ENCODE results near the gene MYO7B. TPM values are rescaled to one million over a fixed set of nuclear protein-coding genes. Genes with fewer than 3 reads are reported as not detected.

MYO7B gene
- total RNA-seq, 1 experiment from 2014 or later = 28.0 TPM

GRCh38 chr2:127612111-127612822 lies 76.8 kb downstream of the MYO7B start:
- ATAC-seq (no peak), DNase-seq (no peak)
- Histone ChIP-seq H3K79me2 (ENCODE audit: low read length) (no peaks in the 10 kb centered on the region), H3K4me2 (ENCODE audit: low read length) (no peak overlapping the region), H2AFZ (ENCODE audit: low read length) (no peak overlapping the region), H3K9me2 (replicated peaks; ENCODE audit: low read length) (no peaks in the 10 kb centered on the region), H3K4me1 (ENCODE audit: insufficient read depth, low read length) (peaks cover 32% of the 10 kb centered on the region), H3K4me3 (ENCODE audit: low read length) (no peak overlapping the region), H3K9me3 (ENCODE audit: low read length) (no peaks in the 10 kb centered on the region), H4K20me1 (ENCODE audit: low read length) (no peaks in the 10 kb centered on the region), H3F3A (ENCODE audit: low read length, unreplicated experiment) (no peaks in the 10 kb centered on the region), H3K27ac (ENCODE audit: low read length) (no peak overlapping the region), H3K27me3 (ENCODE audit: low read length) (no peaks in the 10 kb centered on the region), H3K36me3 (ENCODE audit: low read depth, low read length) (no peaks in the 10 kb centered on the region), H3K9ac (ENCODE audit: low read length) (no peak overlapping the region)
- POLR2A ChIA-PET (ENCODE audit: unreplicated experiment) = no interaction called here
- TF ChIP-seq EZH2phosphoT487 (IDR thresholded peaks at IDR 0.05; ENCODE audit: borderline replicate concordance, low read length) (no peak), EZH2 (IDR thresholded peaks at IDR 0.05; ENCODE audit: low read length, unreplicated experiment) (no peak), CTCF (conservative IDR thresholded peaks at IDR 0.05; ENCODE audit: low read depth, low read length) (no peak)
- intact Hi-C loops (cut with micrococcal nuclease) = no loop called here
- BruUV-seq (replicated peaks) = no TSS peak
- CTCF ChIA-PET = no interaction called here

- Histone ChIP-seq H3F3A (ENCODE audit: low read length, unreplicated experiment) (no peaks in the 10 kb centered on the region), H3K9ac (ENCODE audit: low read length) (peak overlapping the region; percentile 75; the same call in 1 of the 2 replicates), H3K9me2 (replicated peaks; ENCODE audit: low read length) (no peaks in the 10 kb centered on the region), H3K4me1 (ENCODE audit: insufficient read depth, low read length) (peaks cover 46% of the 10 kb centered on the region), H3K79me2 (ENCODE audit: low read length) (peaks cover 4% of the 10 kb centered on the region), H2AFZ (ENCODE audit: low read length) (no peak overlapping the region), H3K9me3 (ENCODE audit: low read length) (no peaks in the 10 kb centered on the region), H3K27ac (ENCODE audit: low read length) (peak overlapping the region; percentile 95), H3K4me2 (ENCODE audit: low read length) (peak overlapping the region; percentile 82), H3K4me3 (ENCODE audit: low read length) (no peak overlapping the region), H3K36me3 (ENCODE audit: low read depth, low read length) (no peaks in the 10 kb centered on the region), H3K27me3 (ENCODE audit: low read length) (no peaks in the 10 kb centered on the region), H4K20me1 (ENCODE audit: low read length) (no peaks in the 10 kb centered on the region)
- ATAC-seq (no peak), DNase-seq (no peak)
- POLR2A ChIA-PET (ENCODE audit: unreplicated experiment) = no interaction called here
- no peak for TF ChIP-seq EZH2 (IDR thresholded peaks at IDR 0.05; ENCODE audit: low read length, unreplicated experiment)
- no peak for TF ChIP-seq CTCF (conservative IDR thresholded peaks at IDR 0.05; ENCODE audit: low read depth, low read length)
- TF ChIP-seq EZH2phosphoT487 (IDR thresholded peaks at IDR 0.05; ENCODE audit: borderline replicate concordance, low read length) = no peak
- intact Hi-C loops (cut with micrococcal nuclease) = loop anchor here (2.0 kb wide), 1 partner anchor 15 kb away; no protein-coding TSS in a partner anchor
- CTCF ChIA-PET = no interaction called here
- BruUV-seq (replicated peaks) = no TSS peak
Measured at GRCh38 chr2:127614246-127614645, 78.8 kb downstream of the MYO7B start.

GRCh38 chr2:127614731-127615130 lies 79.2 kb downstream of the MYO7B start:
- DNase-seq = peak; percentile 81
- POLR2A ChIA-PET (ENCODE audit: unreplicated experiment) = no interaction called here
- Histone ChIP-seq H3K79me2 (ENCODE audit: low read length) (peaks cover 9% of the 10 kb centered on the region), H3K4me1 (ENCODE audit: insufficient read depth, low read length) (peaks cover 50% of the 10 kb centered on the region), H3K4me2 (ENCODE audit: low read length) (peak overlapping the region; percentile 82), H3K27me3 (ENCODE audit: low read length) (no peaks in the 10 kb centered on the region), H2AFZ (ENCODE audit: low read length) (no peak overlapping the region), H3K9ac (ENCODE audit: low read length) (peak overlapping the region; percentile 75), H3K36me3 (ENCODE audit: low read depth, low read length) (no peaks in the 10 kb centered on the region), H3F3A (ENCODE audit: low read length, unreplicated experiment) (no peaks in the 10 kb centered on the region), H3K27ac (ENCODE audit: low read length) (peak overlapping the region; percentile 95), H3K9me2 (replicated peaks; ENCODE audit: low read length) (no peaks in the 10 kb centered on the region), H4K20me1 (ENCODE audit: low read length) (no peaks in the 10 kb centered on the region), H3K4me3 (ENCODE audit: low read length) (no peak overlapping the region), H3K9me3 (ENCODE audit: low read length) (no peaks in the 10 kb centered on the region)
- no TSS peak for BruUV-seq (replicated peaks)
- ATAC-seq = peak; percentile 39
- TF ChIP-seq CTCF (conservative IDR thresholded peaks at IDR 0.05; ENCODE audit: low read depth, low read length) (no peak), EZH2phosphoT487 (IDR thresholded peaks at IDR 0.05; ENCODE audit: borderline replicate concordance, low read length) (no peak), EZH2 (IDR thresholded peaks at IDR 0.05; ENCODE audit: low read length, unreplicated experiment) (no peak)
- CTCF ChIA-PET = no interaction called here
- intact Hi-C loops (cut with micrococcal nuclease) = loop anchor here (2.0 kb wide), 1 partner anchor 16 kb away; no protein-coding TSS in a partner anchor
